Right lobe of liver (tissue), 6 donors: Measurements from ENCODE around the gene ZNF587B. TPM values are rescaled to one million over a fixed set of nuclear protein-coding genes. Genes with fewer than 3 reads are reported as not detected.
A peak's percentile ranks its signal among the peaks of the same experiment; 100 is the strongest.
"Not testable (repeated sequence)": the region's sequence is repeated elsewhere in the genome, so short reads cannot be mapped to it uniquely, and the experiment has no call there.

Experiments used
- ATAC-seq, 4 donors: fragments of 200-7000 bp; cut with Tn5 transposase; one replicate each; pipeline ENCODE4 v1.9.1; 2020; ENCODE audit warnings: mild to moderate bottlenecking in 4 of 4, moderate library complexity in 4 of 4
- DNase-seq, 3 donors: peaks; one replicate each; pipeline ENCODE4 v3.0.0-alpha.2; 2020
- H3K27ac ChIP-seq, 3 donors: fragments of 200-600 bp; one replicate each; pipeline ENCODE4 v1.8.0; 2022
- H3K27me3 ChIP-seq, 2 donors: fragments of 200-600 bp; one replicate each; pipeline ENCODE4 v1.8.0; 2022
- H3K36me3 ChIP-seq, 4 donors: fragments of 200-600 bp; sonication (generic) in 1 of 4; one replicate each; pipeline versions ENCODE4 v1.5.1 to v1.8.0; 2017 to 2022; ENCODE audit warnings: control low read depth in 1 of 4
- H3K4me1 ChIP-seq, 4 donors: fragments of 200-600 bp; sonication (generic) in 1 of 4; one replicate each; pipeline versions ENCODE4 v1.5.1 to v1.8.0; 2017 to 2022; ENCODE audit warnings: control low read depth in 1 of 4
- H3K4me3 ChIP-seq, 3 donors: fragments of 200-600 bp; one replicate each; pipeline ENCODE4 v1.8.0; 2022
- H3K9me3 ChIP-seq, 4 donors: fragments of 200-600 bp; sonication (generic) in 1 of 4; one replicate each; pipeline versions ENCODE4 v1.5.1 to v1.8.0; 2017 to 2022; ENCODE audit warnings: control low read depth in 1 of 4
- CTCF ChIP-seq, 4 donors: fragments of 200-600 bp in 3 of 4; fragments of 450-650 bp in 1 of 4; IDR thresholded peaks; one replicate each; pipeline versions ENCODE4 v1.5.1 to v1.8.0; 2016 to 2022; ENCODE audit warnings: antibody characterized with exemption in 4 of 4, mild to moderate bottlenecking in 2 of 4
- POLR2A ChIP-seq: fragments of 450-650 bp; IDR thresholded peaks from one replicate; pipeline ENCODE4 v1.6.1; 2017; ENCODE audit warnings: antibody characterized with exemption, mild to moderate bottlenecking
- WGBS: methylation state at CpG from one replicate; pipeline ENCODE4 v1.1.6; 2018; ENCODE audit warnings: low coverage, low lambda C conversion rate; ENCODE audit not compliant: insufficient coverage; ENCODE audit errors: missing lambda C conversion rate; 5-methylcytosine and 5-hydroxymethylcytosine counted together
- intact Hi-C, 2 donors: fragments of 100-400 bp; cut with DNase I; formaldehyde crosslinking; loops; one replicate each; pipeline versions ENCODE4 v1.11.2 to v1.14.1; 2022
- total RNA-seq, 6 experiments: library from RNA; depleted of rRNA in 2 of 6; stranded (reverse); fragments of >200 nt in 2 of 6; fragmentation: NEBNext Ultra II Directional in 3 of 6; extraction: Animal tissue kit (Norgen Biotek cat#: 25700) in 3 of 6; gene quantifications; one replicate each; pipeline versions ENCODE4 v1.1.0 to v1.2.4, GENCODE V29; 2016 to 2023
- donor health status: DM: no; HTN: yes; CAD: no.
- donor health status: DM: no; HTN: no; CAD: no.
- donor health status: DM: no; HTN: no; CAD: no.
- donor health status: DM: no; HTN: yes; CAD: no.
- donor health status: DM: no; HTN: yes; CAD: no.

Gene ZNF587B
- total RNA-seq, 6 experiments from 2014 or later, result 7.2 to 13.1 (median 10.4) TPM

- Histone ChIP-seq H3K27ac (peak overlapping the region in 1 of 3 donors; percentile 49), H3K9me3 (no peaks in the 10 kb centered on the region), H3K27me3 (no peaks in the 10 kb centered on the region), H3K4me3 (peak overlapping the region; percentile 54 to 87 (median 78)), H3K36me3 (no peaks in the 10 kb centered on the region), H3K4me1 (peaks cover 0 to 11% (median 0%) of the 10 kb centered on the region in 4 donors)
- TF ChIP-seq POLR2A, result no peak
- no peak for TF ChIP-seq CTCF (IDR thresholded peaks at IDR 0.05)
- peak in 1 of 4 donors; percentile 24 for ATAC-seq
- intact Hi-C loops, result no loop called here
- no peak for DNase-seq
- WGBS, result 6% methylated on average over 8 of the region's 8 CpGs
These were observed 58.0 kb downstream of the ZNF587B start for GRCh38 chr19:57888107-57888559.

- H3K4me3 ChIP-seq, result peak within 1 kb of the TSS; percentile 54 to 87 (median 78)
- intact Hi-C loops, result no loop called here
- peak; percentile 95 to 98 (median 96) for ATAC-seq
- no peaks in the 10 kb centered on the region for H3K36me3 ChIP-seq
- 1% methylated on average over 25 of the region's 43 CpGs for WGBS
- TF ChIP-seq POLR2A (no peak), CTCF (IDR thresholded peaks at IDR 0.05) (peak; percentile 14 to 55 (median 36))
- peak; percentile 57 to 85 (median 85) for DNase-seq
- H3K27me3 ChIP-seq, result no peaks in the 10 kb centered on the region
- H3K27ac ChIP-seq, result peak within 1 kb of the TSS in 1 of 3 donors; percentile 49
- no peaks in the 10 kb centered on the region for H3K9me3 ChIP-seq
- peaks cover 0 to 11% (median 0%) of the 10 kb centered on the region in 4 donors for H3K4me1 ChIP-seq
These were observed 58.6 kb downstream of the ZNF587B start, which contains the start of gene ZNF814 for GRCh38 chr19:57888560-57889231. ZNF814 (minus strand) TSS chr19:57889037; CDS start chr19:57888802, 235 bp downstream.

- H3K4me3 ChIP-seq, DNase-seq, H3K27me3 ChIP-seq, H3K9me3 ChIP-seq, intact Hi-C loops, H3K27ac ChIP-seq, H3K36me3 ChIP-seq, ATAC-seq: not testable (repeated sequence)
- WGBS, result 87% methylated on average over 3 of the region's 3 CpGs
- peaks cover 0 to 11% (median 0%) of the 10 kb centered on the region in 4 donors for H3K4me1 ChIP-seq
These were observed 60.6 kb downstream of the ZNF587B start for GRCh38 chr19:57890706-57891105.

Other genes starting within 250 kb of the ZNF587B start
- 1 to 10 TPM in 1 of 6 experiments, under 1 TPM in 5; 0.31 to 4.2 (median 0.39) TPM for gene ZIK1, start 246.2 kb upstream of the ZNF587B start, total RNA-seq
- gene ZNF530, start 230.4 kb upstream of the ZNF587B start, total RNA-seq, result 1 to 10 TPM in 1 of 6 experiments, under 1 TPM in 5; 0.25 to 1.2 (median 0.49) TPM
- 1 to 10 TPM; 3.6 to 8.9 (median 5.0) TPM for gene ZNF134, start 216.1 kb upstream of the ZNF587B start, total RNA-seq
- 1 to 10 TPM; 1.7 to 5.4 (median 3.9) TPM for gene ZNF211, start 197.1 kb upstream of the ZNF587B start, total RNA-seq
- not detected for gene ZSCAN4, start 161.4 kb upstream of the ZNF587B start, total RNA-seq
- gene ZNF551, start 148.3 kb upstream of the ZNF587B start, total RNA-seq, result 1 to 10 TPM in 4 of 6 experiments, under 1 TPM in 2; 0.77 to 2.2 (median 1.4) TPM
- 1 to 10 TPM in 1 of 6 experiments, under 1 TPM in 5; 0.31 to 1.2 (median 0.60) TPM for gene ZNF154, start 121.1 kb upstream of the ZNF587B start, total RNA-seq
- 1 to 10 TPM; 1.1 to 2.5 (median 1.9) TPM for gene ZNF671, start 102.7 kb upstream of the ZNF587B start, total RNA-seq
- 10 to 100 TPM in 1 of 6 experiments, 1 to 10 TPM in 5; 3.7 to 11.6 (median 5.7) TPM for gene ZNF776, start 83.5 kb upstream of the ZNF587B start, total RNA-seq
- gene ZNF586, start 60.6 kb upstream of the ZNF587B start, total RNA-seq, result 1 to 10 TPM; 4.0 to 8.4 (median 5.9) TPM
- gene ZNF552, start 15.4 kb upstream of the ZNF587B start, total RNA-seq, result 1 to 10 TPM; 2.6 to 9.0 (median 4.9) TPM
- 10 to 100 TPM in 5 of 6 experiments, 1 to 10 TPM in 1; 5.2 to 20.2 (median 12.6) TPM for gene ZNF587, start 19.6 kb downstream of the ZNF587B start, total RNA-seq
- gene ZNF814, start 58.7 kb downstream of the ZNF587B start, total RNA-seq, result 10 to 100 TPM in 3 of 6 experiments, 1 to 10 TPM in 3; 5.1 to 11.7 (median 8.7) TPM
- gene ZNF417, start 86.3 kb downstream of the ZNF587B start, total RNA-seq, result 10 to 100 TPM in 3 of 6 experiments, 1 to 10 TPM in 3; 4.1 to 12.6 (median 7.8) TPM
- 1 to 10 TPM; 1.0 to 3.7 (median 2.4) TPM for gene ZNF418, start 105.1 kb downstream of the ZNF587B start, total RNA-seq
- gene ZNF256, start 117.4 kb downstream of the ZNF587B start, total RNA-seq, result 1 to 10 TPM in 2 of 6 experiments, under 1 TPM in 4; 0.50 to 1.6 (median 0.75) TPM
- under 1 TPM in 3 of 6 experiments, not detected in 3; 0.24 to 0.88 (median 0.39) TPM for gene C19orf18, start 144.2 kb downstream of the ZNF587B start, total RNA-seq
- gene ZNF606, start 172.5 kb downstream of the ZNF587B start, total RNA-seq, result 1 to 10 TPM; 3.1 to 7.1 (median 5.0) TPM
- not detected for gene ZSCAN1, start 203.7 kb downstream of the ZNF587B start, total RNA-seq
- gene ZNF135, start 229.0 kb downstream of the ZNF587B start, total RNA-seq, result under 1 TPM; 0.12 to 0.71 (median 0.32) TPM